ENCODE data around the gene SAMM50.

The SAMM50 gene

GRCh38 chr22:43994006-43994405 lies 38.8 kb downstream of the SAMM50 start:
- TF ChIP-seq, protein P1, sequence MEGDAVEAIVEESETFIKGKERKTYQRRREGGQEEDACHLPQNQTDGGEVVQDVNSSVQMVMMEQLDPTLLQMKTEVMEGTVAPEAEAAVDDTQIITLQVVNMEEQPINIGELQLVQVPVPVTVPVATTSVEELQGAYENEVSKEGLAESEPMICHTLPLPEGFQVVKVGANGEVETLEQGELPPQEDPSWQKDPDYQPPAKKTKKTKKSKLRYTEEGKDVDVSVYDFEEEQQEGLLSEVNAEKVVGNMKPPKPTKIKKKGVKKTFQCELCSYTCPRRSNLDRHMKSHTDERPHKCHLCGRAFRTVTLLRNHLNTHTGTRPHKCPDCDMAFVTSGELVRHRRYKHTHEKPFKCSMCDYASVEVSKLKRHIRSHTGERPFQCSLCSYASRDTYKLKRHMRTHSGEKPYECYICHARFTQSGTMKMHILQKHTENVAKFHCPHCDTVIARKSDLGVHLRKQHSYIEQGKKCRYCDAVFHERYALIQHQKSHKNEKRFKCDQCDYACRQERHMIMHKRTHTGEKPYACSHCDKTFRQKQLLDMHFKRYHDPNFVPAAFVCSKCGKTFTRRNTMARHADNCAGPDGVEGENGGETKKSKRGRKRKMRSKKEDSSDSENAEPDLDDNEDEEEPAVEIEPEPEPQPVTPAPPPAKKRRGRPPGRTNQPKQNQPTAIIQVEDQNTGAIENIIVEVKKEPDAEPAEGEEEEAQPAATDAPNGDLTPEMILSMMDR (IDR thresholded peaks at IDR 0.05) = no peak

GRCh38 chr22:43994416-43994815 lies 39.2 kb downstream of the SAMM50 start:
- TF ChIP-seq, protein P1 (IDR thresholded peaks at IDR 0.05) = no peak

GRCh38 chr22:43995057-43995685 lies 39.9 kb downstream of the SAMM50 start:
- TF ChIP-seq, protein P1 (IDR thresholded peaks at IDR 0.05) = no peak

- TF ChIP-seq, protein P1 (IDR thresholded peaks at IDR 0.05) = no peak
Observed at GRCh38 chr22:43995798-43996169, 40.5 kb downstream of the SAMM50 start.

DNA sequence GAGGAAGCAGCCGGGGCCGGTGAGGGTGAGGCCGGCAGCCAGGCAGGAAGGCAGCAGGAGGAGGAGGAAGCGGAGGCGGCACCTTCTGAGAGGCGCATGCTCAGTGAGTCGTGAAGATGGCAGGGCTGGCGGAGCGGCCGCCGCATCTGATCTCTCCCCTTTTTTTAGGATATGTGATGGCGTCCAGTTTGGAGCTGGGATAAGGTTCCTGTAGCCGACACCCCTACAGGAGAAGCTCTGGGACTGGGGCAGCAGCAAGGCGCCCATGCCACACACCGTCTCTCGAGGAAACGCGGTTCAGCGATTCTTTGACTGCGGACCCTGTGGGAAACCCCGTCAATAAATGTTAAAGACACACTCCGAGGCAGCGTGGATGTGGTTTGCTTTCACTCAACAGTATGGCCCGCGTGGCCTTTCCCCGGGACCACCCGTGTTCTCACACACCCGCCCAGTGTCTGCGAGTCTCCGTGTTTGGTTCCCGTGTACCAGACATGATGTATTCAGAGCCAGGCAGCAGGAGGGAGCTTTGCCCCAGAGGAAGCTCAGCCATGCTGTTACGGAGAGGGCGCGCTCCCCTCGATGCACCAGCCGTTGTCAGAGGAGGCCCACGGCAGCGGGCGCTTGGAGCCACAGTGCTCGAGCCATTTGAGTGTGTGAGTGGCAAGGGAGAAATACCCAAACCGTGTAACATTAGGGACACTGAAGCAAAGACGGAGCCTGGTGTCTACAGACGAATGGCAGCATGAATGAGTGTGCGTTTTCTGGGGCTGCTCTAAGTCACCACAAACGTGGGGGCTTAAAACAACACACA lies 41.1 kb downstream of the SAMM50 start:
- TF ChIP-seq, protein P1 (IDR thresholded peaks at IDR 0.05) = no peak

DNA sequence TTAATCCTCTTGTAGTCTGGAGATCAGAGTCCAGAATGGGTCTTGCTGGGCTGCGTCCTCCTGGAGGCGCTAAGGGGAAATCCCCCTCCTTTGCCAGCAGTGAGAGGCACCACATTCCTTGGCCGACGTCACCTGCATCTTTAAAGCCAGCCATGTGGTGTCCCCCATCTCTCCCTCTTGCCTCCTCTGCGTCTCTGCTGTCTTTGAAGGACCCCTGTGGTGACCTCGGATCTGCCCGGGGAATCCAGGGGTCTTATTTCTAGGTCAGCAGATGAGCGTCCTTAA lies 41.7 kb downstream of the SAMM50 start:
- TF ChIP-seq, protein P1 (IDR thresholded peaks at IDR 0.05) = no peak

DNA sequence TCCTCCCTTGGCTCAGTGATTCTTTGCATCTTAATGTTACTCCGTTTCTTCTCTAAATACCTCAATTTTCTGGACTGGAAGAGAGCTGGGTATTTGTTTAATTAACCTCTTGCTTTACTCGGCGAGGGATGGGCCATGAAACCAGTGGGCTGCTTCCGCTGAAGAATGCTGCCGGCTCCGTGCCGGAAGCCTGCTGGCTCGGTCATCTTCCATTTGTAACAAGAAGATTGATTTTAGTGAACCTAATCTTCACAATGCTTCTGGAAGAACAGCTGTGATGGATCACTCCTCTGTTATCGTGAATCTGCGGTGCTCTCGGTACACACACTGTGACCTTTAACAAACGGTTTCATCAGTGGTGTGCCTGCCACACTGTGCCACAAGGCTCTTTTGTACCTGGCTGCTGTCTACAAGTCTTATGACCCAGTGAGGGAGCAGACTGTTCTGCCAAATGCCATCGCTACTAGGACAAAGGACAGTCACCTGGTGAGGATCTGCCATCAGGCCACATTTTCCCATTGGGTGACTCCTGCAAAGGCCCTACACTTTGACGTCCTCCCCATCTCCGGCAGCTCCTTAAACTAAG lies 43.5 kb downstream of the SAMM50 start:
- TF ChIP-seq, protein P1 (IDR thresholded peaks at IDR 0.05) = no peak
